Endothelial cell of umbilical vein (primary cell): Measurements from ENCODE around the gene SOX10. TPM values are rescaled to one million over a fixed set of nuclear protein-coding genes. Genes with fewer than 3 reads are reported as not detected.

Experiments
- BruUV-seq: library from RNA; stranded (reverse); fragments of 400-500 nt; replicated peaks from 2 replicates; lab custom pipeline; 2021; lab: Mats Ljungman, UMichigan
- CTCF ChIA-PET: fragments of 300-600, 350-600 bp; sonication (Branson Sonifier 250); formaldehyde crosslinking; loops from one replicate; lab custom pipeline; 2021; ENCODE audit warnings: antibody characterized with exemption, inconsistent platforms; lab: Charles Lee
- POLR2A ChIA-PET: fragments of 300-600, 350-600 bp; sonication (Branson Sonifier 250); formaldehyde crosslinking; loops from one replicate; lab custom pipeline; 2021; ENCODE audit warnings: antibody characterized with exemption, inconsistent platforms; lab: Charles Lee
- DNase-seq: peaks from one replicate; pipeline ENCODE4 v3.0.0-alpha.2; 2011; ENCODE audit warnings: low read depth, low spot score
- FAIRE-seq: peaks from 2 replicates; lab custom pipeline; 2011; peaks lifted over from hg19 to GRCh38; lab: Jason Lieb, UNC
- H2AFZ ChIP-seq: 2 replicates; pipeline ENCODE4 v1.6.0; 2012; ENCODE audit warnings: low read depth, low read length, control low read depth, inconsistent platforms
- H3K27ac ChIP-seq: 2 replicates; pipeline ENCODE4 v1.5.1; 2011; ENCODE audit warnings: low read depth, mild to moderate bottlenecking, control low read depth, low read length, moderate library complexity; ENCODE audit not compliant: insufficient read depth
- H3K27me3 ChIP-seq, 2 experiments: 2 replicates each; pipeline versions ENCODE4 v1.6.0 to v1.6.1; 2011; ENCODE audit warnings: low read length in 2 of 2, mixed read lengths in 1 of 2; ENCODE audit not compliant: control insufficient read depth in 2 of 2, insufficient read depth in 2 of 2
- H3K36me3 ChIP-seq, 2 experiments: 2 replicates in 1 of 2; 3 replicates in 1 of 2; pipeline ENCODE4 v1.5.1; 2011; ENCODE audit warnings: low read length in 2 of 2, mild to moderate bottlenecking in 1 of 2, moderate library complexity in 1 of 2; ENCODE audit not compliant: control insufficient read depth in 2 of 2, insufficient read depth in 2 of 2; ENCODE audit errors: extremely low read depth in 1 of 2
- H3K4me1 ChIP-seq: 3 replicates; pipeline ENCODE4 v1.5.1; 2011; ENCODE audit warnings: mild to moderate bottlenecking, low read length; ENCODE audit not compliant: control insufficient read depth, insufficient read depth; ENCODE audit errors: extremely low read depth
- H3K4me2 ChIP-seq: 2 replicates; pipeline ENCODE4 v1.6.1; 2011; ENCODE audit warnings: low read length, control low read depth, mixed read lengths; ENCODE audit not compliant: insufficient read depth
- H3K4me3 ChIP-seq, 3 experiments: fragments of 200-600 bp in 1 of 3; sonication (generic), shearing (Covaris generic) in 1 of 3; replicated peaks in 1 of 3; 2 replicates each; pipeline ENCODE4 v1.5.1; 2011 to 2016; ENCODE audit warnings: control low read depth in 3 of 3, low read length in 3 of 3, mild to moderate bottlenecking in 2 of 3, inconsistent platforms in 1 of 3, low read depth in 1 of 3, moderate library complexity in 1 of 3; ENCODE audit not compliant: insufficient read depth in 1 of 3
- H3K79me2 ChIP-seq: 2 replicates; pipeline ENCODE4 v1.6.0; 2012; ENCODE audit warnings: low read length, inconsistent platforms; ENCODE audit not compliant: control insufficient read depth, insufficient read depth
- H3K9ac ChIP-seq: replicated peaks from 2 replicates; pipeline ENCODE3; 2011; ENCODE audit warnings: low read length, control low read depth; ENCODE audit not compliant: insufficient read depth; ENCODE audit errors: extremely low read depth
- H3K9me1 ChIP-seq: replicated peaks from 3 replicates; pipeline ENCODE4 v1.6.0; 2011; ENCODE audit warnings: mild to moderate bottlenecking, low read length; ENCODE audit not compliant: control insufficient read depth, insufficient read depth; ENCODE audit errors: extremely low read depth
- H3K9me3 ChIP-seq: replicated peaks from 2 replicates; pipeline ENCODE4 v1.5.1; 2012; ENCODE audit warnings: low read length, inconsistent platforms; ENCODE audit not compliant: control insufficient read depth, insufficient read depth
- H4K20me1 ChIP-seq: replicated peaks from 2 replicates; pipeline ENCODE3; 2011; ENCODE audit warnings: mild to moderate bottlenecking, low read length; ENCODE audit not compliant: control insufficient read depth, insufficient read depth; ENCODE audit errors: extremely low read depth
- EZH2 ChIP-seq: IDR thresholded peaks from 2 replicates; pipeline ENCODE4 v1.6.1; 2012; ENCODE audit warnings: borderline replicate concordance, low read depth, mild to moderate bottlenecking, moderate library complexity, low read length, inconsistent platforms; ENCODE audit not compliant: severe bottlenecking
- FOS ChIP-seq: IDR thresholded peaks from 2 replicates; pipeline ENCODE4 v1.6.1; 2011; ENCODE audit warnings: mild to moderate bottlenecking, low read length, moderate library complexity, borderline replicate concordance; ENCODE audit not compliant: insufficient read depth
- GATA2 ChIP-seq: IDR thresholded peaks from 2 replicates; pipeline ENCODE4 v1.7.0; 2011; ENCODE audit warnings: low read depth, mild to moderate bottlenecking, moderate library complexity, mixed read lengths, low read length; ENCODE audit not compliant: insufficient read length, insufficient read depth
- JUN ChIP-seq: IDR thresholded peaks from 2 replicates; pipeline ENCODE4 v1.6.1; 2011; ENCODE audit warnings: borderline replicate concordance, low read depth; ENCODE audit not compliant: insufficient read length, insufficient read depth
- MYC ChIP-seq: IDR thresholded peaks from one replicate; pipeline ENCODE4 v1.6.1; 2011; ENCODE audit warnings: mild to moderate bottlenecking, low read depth, low read length
- POLR2A ChIP-seq: IDR thresholded peaks from 2 replicates; pipeline ENCODE4 v1.6.1; 2012; ENCODE audit warnings: low read depth, mild to moderate bottlenecking, control low read depth, low read length
- POLR2AphosphoS5 ChIP-seq: IDR thresholded peaks from 2 replicates; pipeline ENCODE4 v1.6.1; 2012; ENCODE audit warnings: low read depth, mild to moderate bottlenecking, control low read depth, low read length, moderate library complexity; ENCODE audit not compliant: insufficient read depth
- dilution Hi-C: fragments of 300-500 bp; cut with MboI; formaldehyde crosslinking; loops from one replicate; pipeline ENCODE4 v1.15.0; 2019; ENCODE audit warnings: low sequenced_read_pairs; ENCODE audit not compliant: extremely low pct_ligation_motif_present
- intact Hi-C: fragments of 100-400 bp; cut with micrococcal nuclease; formaldehyde crosslinking; loops from one replicate; pipeline ENCODE4 v1.10.0; 2022
- polyA plus RNA-seq, 4 experiments: library from polyadenylated mRNA; depleted of rRNA in 3 of 4; stranded (reverse) in 3 of 4; unstranded in 1 of 4; fragments of >200 nt; gene quantifications; 2 replicates each; pipeline versions ENCODE4 v1.2.1 to v1.2.3, GENCODE V29; 2011 to 2012; ENCODE audit warnings: missing spikeins in 1 of 4
- total RNA-seq: library from RNA; stranded (reverse); gene quantifications from 2 replicates; pipeline ENCODE4 v1.2.3, GENCODE V29; 2021
- TF ChIP-seq, protein P1 (sequence below), 2 donors: IDR thresholded peaks; 1 replicate in 1 of 2; 2 replicates in 1 of 2; pipeline ENCODE4 v1.5.1; 2011; ENCODE audit warnings: low read length in 2 of 2, mild to moderate bottlenecking in 2 of 2, moderate library complexity in 2 of 2, control low read depth in 1 of 2, inconsistent platforms in 1 of 2, low read depth in 1 of 2; ENCODE audit not compliant: insufficient read depth in 1 of 2; ENCODE audit errors: extremely low read depth in 1 of 2
- TF ChIP-seq, protein P2 (sequence below): IDR thresholded peaks from 2 replicates; pipeline ENCODE4 v1.6.1; 2011; ENCODE audit not compliant: insufficient read depth, insufficient read length

SOX10 gene
- total and polyA plus RNA-seq, 2 donors (not counting 3 experiments of a cell fraction or from before 2014, with no cell fraction given), result not detected

DNA sequence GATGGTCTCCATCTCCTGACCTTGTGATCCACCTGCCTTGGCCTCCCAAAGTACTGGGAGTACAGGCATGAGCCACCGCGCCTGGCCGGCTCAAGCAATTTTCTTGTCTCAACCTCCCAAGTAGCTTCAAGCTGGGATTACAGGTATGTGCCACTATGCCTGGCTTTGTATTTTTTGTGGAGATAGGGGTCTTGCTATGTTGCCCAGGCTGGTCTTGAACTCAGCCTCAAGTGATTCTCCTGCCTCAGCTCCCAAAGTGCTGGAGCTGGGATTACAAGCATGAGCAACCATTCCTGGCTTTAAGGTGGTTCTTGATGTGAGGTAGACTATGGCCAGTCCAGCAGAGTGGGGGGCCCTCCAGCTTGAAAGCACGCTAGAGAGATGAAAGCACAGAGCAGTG, 23.3 kb downstream of the SOX10 start:
- CTCF ChIA-PET, result no interaction called here

More for the DNA sequence above, 23.3 kb downstream of the SOX10 start:
- Histone ChIP-seq H3K9ac (no peak overlapping the region), H3K36me3 (peaks cover 12 to 38% of the 10 kb centered on the region in 2 experiments), H3K9me1 (no peaks in the 10 kb centered on the region), H3K4me1 (no peaks in the 10 kb centered on the region), H4K20me1 (no peaks in the 10 kb centered on the region), H3K9me3 (no peaks in the 10 kb centered on the region), H3K27ac (no peak overlapping the region), H3K79me2 (peaks cover 1% of the 10 kb centered on the region), H3K4me3 (no peak overlapping the region), H2AFZ (no peak overlapping the region), H3K27me3 (no peaks in the 10 kb centered on the region), H3K4me2 (no peak overlapping the region)
- DNase-seq, result no peak
- intact Hi-C loops, result no loop called here
- POLR2A ChIA-PET, result no interaction called here
- dilution Hi-C loops, result no loop called here
- no peak for FAIRE-seq
- no TSS peak for BruUV-seq
- TF ChIP-seq EZH2 (no peak), POLR2AphosphoS5 (no peak), JUN (no peak), MYC (no peak), POLR2A (no peak), GATA2 (no peak), FOS (no peak)
- TF ChIP-seq, protein P1, sequence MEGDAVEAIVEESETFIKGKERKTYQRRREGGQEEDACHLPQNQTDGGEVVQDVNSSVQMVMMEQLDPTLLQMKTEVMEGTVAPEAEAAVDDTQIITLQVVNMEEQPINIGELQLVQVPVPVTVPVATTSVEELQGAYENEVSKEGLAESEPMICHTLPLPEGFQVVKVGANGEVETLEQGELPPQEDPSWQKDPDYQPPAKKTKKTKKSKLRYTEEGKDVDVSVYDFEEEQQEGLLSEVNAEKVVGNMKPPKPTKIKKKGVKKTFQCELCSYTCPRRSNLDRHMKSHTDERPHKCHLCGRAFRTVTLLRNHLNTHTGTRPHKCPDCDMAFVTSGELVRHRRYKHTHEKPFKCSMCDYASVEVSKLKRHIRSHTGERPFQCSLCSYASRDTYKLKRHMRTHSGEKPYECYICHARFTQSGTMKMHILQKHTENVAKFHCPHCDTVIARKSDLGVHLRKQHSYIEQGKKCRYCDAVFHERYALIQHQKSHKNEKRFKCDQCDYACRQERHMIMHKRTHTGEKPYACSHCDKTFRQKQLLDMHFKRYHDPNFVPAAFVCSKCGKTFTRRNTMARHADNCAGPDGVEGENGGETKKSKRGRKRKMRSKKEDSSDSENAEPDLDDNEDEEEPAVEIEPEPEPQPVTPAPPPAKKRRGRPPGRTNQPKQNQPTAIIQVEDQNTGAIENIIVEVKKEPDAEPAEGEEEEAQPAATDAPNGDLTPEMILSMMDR (IDR thresholded peaks at IDR 0.05; ENCODE audit: extremely low read depth in 1 of 2, insufficient read depth in 1 of 2, low read depth in 1 of 2, low read length in 2 of 2), result no peak
- TF ChIP-seq, protein P2, sequence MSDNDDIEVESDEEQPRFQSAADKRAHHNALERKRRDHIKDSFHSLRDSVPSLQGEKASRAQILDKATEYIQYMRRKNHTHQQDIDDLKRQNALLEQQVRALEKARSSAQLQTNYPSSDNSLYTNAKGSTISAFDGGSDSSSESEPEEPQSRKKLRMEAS, result no peak
